Cortex of kidney (tissue), 1 donor: Measurements from ENCODE around the gene TUNAR.
"Not testable (repeated sequence)": the region's sequence is repeated elsewhere in the genome, so short reads cannot be mapped to it uniquely, and the experiment has no call there.

Experiments used
- DNase-seq: peaks from one replicate; lab custom pipeline; 2025; lab: John Stamatoyannopoulos, UW

Gene TUNAR

GRCh38 chr14:95918466-95918865 lies 41.8 kb downstream of the TUNAR start:
- no peak for DNase-seq

GRCh38 chr14:95920769-95921438 lies 44.3 kb downstream of the TUNAR start:
- DNase-seq = no peak

- DNase-seq = no peak
These were observed 45.4 kb downstream of the TUNAR start for GRCh38 chr14:95922080-95922479.

- no peak for DNase-seq
These were observed 52.1 kb downstream of the TUNAR start for GRCh38 chr14:95928751-95929150.

GRCh38 chr14:95931384-95931783 lies 54.8 kb downstream of the TUNAR start:
- no peak for DNase-seq

- DNase-seq = no peak
These were observed 58.7 kb downstream of the TUNAR start for GRCh38 chr14:95935228-95935822.

GRCh38 chr14:95936041-95936440 lies 59.4 kb downstream of the TUNAR start:
- DNase-seq = no peak

GRCh38 chr14:95939335-95939734 lies 62.7 kb downstream of the TUNAR start:
- DNase-seq = no peak

- no peak for DNase-seq
These were observed 65.3 kb downstream of the TUNAR start for GRCh38 chr14:95941897-95942296.

GRCh38 chr14:95943699-95944098 lies 67.1 kb downstream of the TUNAR start:
- no peak for DNase-seq

- DNase-seq = no peak
These were observed 67.8 kb downstream of the TUNAR start for GRCh38 chr14:95944462-95944861.

- no peak for DNase-seq
These were observed 70.2 kb downstream of the TUNAR start for GRCh38 chr14:95946867-95947266.

GRCh38 chr14:95948558-95948981 lies 71.9 kb downstream of the TUNAR start:
- DNase-seq = no peak

GRCh38 chr14:95951359-95951758 lies 74.7 kb downstream of the TUNAR start:
- no peak for DNase-seq

- DNase-seq = no peak
These were observed 76.6 kb downstream of the TUNAR start for GRCh38 chr14:95953111-95953724.

GRCh38 chr14:95956601-95957460 lies 80.2 kb downstream of the TUNAR start:
- no peak for DNase-seq

- DNase-seq = no peak
These were observed 81.5 kb downstream of the TUNAR start for GRCh38 chr14:95958105-95958504.

GRCh38 chr14:95959317-95959716 lies 82.7 kb downstream of the TUNAR start:
- DNase-seq = no peak

GRCh38 chr14:95961481-95961880 lies 84.8 kb downstream of the TUNAR start:
- no peak for DNase-seq

- DNase-seq = no peak
These were observed 88.3 kb downstream of the TUNAR start for GRCh38 chr14:95964901-95965300.

GRCh38 chr14:95968048-95968447 lies 91.4 kb downstream of the TUNAR start:
- DNase-seq = not testable (repeated sequence)
